Body of pancreas (tissue), 4 donors: ENCODE measurements around the gene ZFAND3.

ENCODE experiments used
- CTCF ChIP-seq, 7 experiments: fragments of 450-650 bp in 4 of 7; fragments of 200-600 bp in 3 of 7; sonication (generic) in 3 of 7; IDR thresholded peaks; one replicate each; pipeline ENCODE4 v1.5.1; 2016 to 2019; ENCODE audit warnings: antibody characterized with exemption in 7 of 7
- POLR2A ChIP-seq, 3 donors: fragments of 450-650 bp; IDR thresholded peaks; one replicate each; pipeline ENCODE4 v1.6.1; 2016; ENCODE audit warnings: antibody characterized with exemption in 3 of 3, mild to moderate bottlenecking in 2 of 3

- no peak for TF ChIP-seq POLR2A (IDR thresholded peaks at IDR 0.05)
- no peak for TF ChIP-seq CTCF (IDR thresholded peaks at IDR 0.05)
Observed at GRCh38 chr6:37821446-37821845, 1.9 kb downstream of the ZFAND3 start.
